K562 (cell line): ENCODE results near the gene ANKRD65.

Experiments
- CHD2 ChIP-seq: IDR thresholded peaks from 2 replicates; pipeline ENCODE4 v1.6.1; 2011; ENCODE audit warnings: low read depth, low read length
- CHD4 ChIP-seq: fragments of 200-600 bp; sonication (generic); IDR thresholded peaks from 3 replicates; pipeline ENCODE4 v1.6.1; 2012; ENCODE audit warnings: low read depth, mild to moderate bottlenecking, mixed read lengths, low read length, inconsistent platforms; ENCODE audit not compliant: insufficient read depth, insufficient replicate concordance, poor library complexity, severe bottlenecking
- ETV5 ChIP-seq: sonication (generic); formaldehyde crosslinking; IDR thresholded peaks from 2 replicates; pipeline ENCODE4 v1.4.0; 2020; ENCODE audit warnings: low read depth, mild to moderate bottlenecking, missing genetic modification reagents
- RBFOX2 ChIP-seq: fragments of 200-400 bp; formaldehyde crosslinking; IDR thresholded peaks from 2 replicates; pipeline ENCODE4 v1.6.1; 2017; ENCODE audit warnings: low read depth, mild to moderate bottlenecking, low read length, moderate library complexity
- SRSF9 ChIP-seq: fragments of 200-400 bp; formaldehyde crosslinking; IDR thresholded peaks from 2 replicates; pipeline ENCODE4 v1.6.1; 2017; ENCODE audit warnings: low read depth, low read length, borderline replicate concordance
- ZNF217 ChIP-seq: sonication (generic); formaldehyde crosslinking; IDR thresholded peaks from 2 replicates; pipeline ENCODE4 v1.8.0; 2022; ENCODE audit warnings: mild to moderate bottlenecking, missing genetic modification reagents

GRCh38 chr1:1429671-1430073 is 8.6 kb upstream of the ANKRD65 start:
- TF ChIP-seq CHD4 (no peak), ZNF217 (no peak), CHD2 (no peak), ETV5 (CRISPR knock-in tag) (no peak), SRSF9 (no peak), RBFOX2 (no peak)
